ENCODE measurements around the gene XPO6. TPM values are rescaled to one million over a fixed set of nuclear protein-coding genes. Genes with fewer than 3 reads are reported as not detected.

Gene XPO6
- total RNA-seq, 1 experiment from 2014 or later, result 162 TPM

- no peaks in the 10 kb centered on the region for H3K9me3 ChIP-seq (ENCODE audit: control insufficient read depth in 1 of 2, insufficient read depth in 1 of 2, low read depth in 1 of 2, low read length in 2 of 2)
- no peaks in the 10 kb centered on the region for H3K9me2 ChIP-seq (ENCODE audit: insufficient read depth)
- DNase-seq (ENCODE audit: low read depth, low spot score) (no peak), ATAC-seq (no peak)
- H4K20me1 ChIP-seq (ENCODE audit: insufficient read depth), result no peaks in the 10 kb centered on the region
- H2AFZ ChIP-seq (ENCODE audit: low read depth, low read length, poor library complexity, severe bottlenecking), result no peak overlapping the region
- ChIA-PET RAD21 (ENCODE audit: low non-redundant PET in 1 of 2, low total read pairs in 2 of 2, uncharacterized antibody in 2 of 2, unreplicated experiment in 2 of 2) (no interaction called here), POLR2A (no interaction called here), CTCF (interaction anchor here (1.2 kb wide), 1 partner anchor 121 kb away, joined by 3 read pairs; no protein-coding TSS in a partner anchor)
- H3K79me2 ChIP-seq (ENCODE audit: insufficient read depth, low read length), result no peaks in the 10 kb centered on the region
- no peaks in the 10 kb centered on the region for H3K27me3 ChIP-seq (ENCODE audit: insufficient read depth, low read length)
- TF ChIP-seq CTCF (IDR thresholded peaks at IDR 0.05 in 2 of 3, conservative IDR thresholded peaks at IDR 0.05 in 1 of 3; ENCODE audit: borderline replicate concordance in 1 of 3, insufficient read depth in 1 of 3, low read depth in 2 of 3, low read length in 2 of 3) (no peak), POLR2AphosphoS5 (IDR thresholded peaks at IDR 0.05; ENCODE audit: low read depth, low read length) (no peak), TCF7L2 (IDR thresholded peaks at IDR 0.05; ENCODE audit: borderline replicate concordance, extremely low read depth, insufficient read depth, insufficient read length) (no peak), ELF1 (IDR thresholded peaks at IDR 0.05; ENCODE audit: borderline replicate concordance, low read depth) (no peak), EZH2 (IDR thresholded peaks at IDR 0.05) (no peak), ZBTB33 (IDR thresholded peaks at IDR 0.05; ENCODE audit: extremely low read depth, insufficient replicate concordance, low read length) (no peak), FOSL1 (IDR thresholded peaks at IDR 0.05; ENCODE audit: low read depth) (no peak), EGR1 (IDR thresholded peaks at IDR 0.05; ENCODE audit: low read depth) (no peak), ZFX (IDR thresholded peaks at IDR 0.05) (no peak), MAX (IDR thresholded peaks at IDR 0.05) (no peak), REST (IDR thresholded peaks at IDR 0.05; ENCODE audit: low read depth) (no peak), CBX3 (IDR thresholded peaks at IDR 0.05; ENCODE audit: low read depth) (no peak)
- H3K36me3 ChIP-seq (ENCODE audit: control insufficient read depth in 1 of 2, insufficient read depth in 2 of 2, low read length in 2 of 2), result peaks cover 0 to 12% of the 10 kb centered on the region in 2 experiments; a peak in 1 of 4 replicates
- BruUV-seq (replicated peaks), result no TSS peak
- H3K4me3 ChIP-seq (replicated peaks in 1 of 2; ENCODE audit: low read depth in 1 of 2, low read length in 2 of 2), result no peak overlapping the region
- no peak overlapping the region for H3K9ac ChIP-seq (ENCODE audit: low read length)
- intact Hi-C loops (cut with micrococcal nuclease), result no loop called here
- peaks cover 5 to 16% of the 10 kb centered on the region in 2 experiments; a peak in 3 of 4 replicates for H3K4me1 ChIP-seq (ENCODE audit: control insufficient read depth in 1 of 2, insufficient read depth in 2 of 2, low read length in 2 of 2)
- H3K4me2 ChIP-seq (ENCODE audit: low read length), result no peak overlapping the region
- no peak overlapping the region for H3K27ac ChIP-seq (ENCODE audit: low read depth, low read length)
Measured at GRCh38 chr16:28093385-28093725, 118.4 kb downstream of the XPO6 start.

Measured in HCT116 (cell line).